K562 (cell line): ENCODE data around the gene AGGF1. TPM values are rescaled to one million over a fixed set of nuclear protein-coding genes. Genes with fewer than 3 reads are reported as not detected.

ENCODE experiments used
- ATAC-seq: fragments of 200-7000 bp; cut with Tn5 transposase; 3 replicates; pipeline ENCODE4 v1.9.1; 2020; ENCODE audit warnings: moderate library complexity
- BruUV-seq: library from RNA; stranded (reverse); fragments of 400-500 nt; replicated peaks from 2 replicates; lab custom pipeline; 2021; lab: Mats Ljungman, UMichigan
- CTCF ChIA-PET: fragments of 300-600 bp; formaldehyde crosslinking; extraction: SDS; loops from one replicate; lab custom pipeline; 2021; ENCODE audit warnings: low intra/inter-chr PET ratio; lab: Yijun Ruan, JAX
- POLR2A ChIA-PET: fragments of 300-600, 350-650 bp; sonication (Branson Sonifier 250); formaldehyde crosslinking; extraction: SDS; loops from one replicate; lab custom pipeline; 2021; ENCODE audit warnings: antibody characterized with exemption, inconsistent platforms; lab: Yijun Ruan, JAX
- DNase-seq, 4 experiments: peaks; one replicate each; pipeline versions ENCODE4 v3.0.0 to v3.0.0-alpha.2; 2011 to 2018; ENCODE audit warnings: low spot score in 3 of 4, mixed read lengths in 3 of 4; ENCODE audit errors: extremely low read depth in 1 of 4
- FAIRE-seq: peaks from 2 replicates; lab custom pipeline; 2011; peaks lifted over from hg19 to GRCh38; lab: Jason Lieb, UNC
- H2AFZ ChIP-seq: 2 replicates; pipeline ENCODE4 v1.6.0; 2011; ENCODE audit warnings: low read depth, low read length, control low read depth, inconsistent platforms
- H3K27ac ChIP-seq: fragments of 200-600 bp; 3 replicates; pipeline ENCODE4 v1.8.0; 2011; ENCODE audit warnings: low read depth, mild to moderate bottlenecking, control low read depth, inconsistent platforms, low read length, moderate library complexity, mixed read lengths; ENCODE audit errors: extremely low read depth
- H3K27me3 ChIP-seq, 2 experiments: fragments of 300-600 bp in 1 of 2; 2 replicates in 1 of 2; 3 replicates in 1 of 2; pipeline versions ENCODE4 v1.6.0 to v1.8.0; 2011; ENCODE audit warnings: inconsistent platforms in 2 of 2, low read length in 2 of 2, mild to moderate bottlenecking in 1 of 2, mixed read lengths in 1 of 2, moderate library complexity in 1 of 2; ENCODE audit not compliant: control insufficient read depth in 2 of 2, insufficient read depth in 2 of 2
- H3K36me3 ChIP-seq: fragments of 300-600 bp; 3 replicates; pipeline ENCODE4 v1.8.0; 2011; ENCODE audit warnings: mild to moderate bottlenecking, low read length, inconsistent platforms; ENCODE audit not compliant: control insufficient read depth, insufficient read depth
- H3K4me1 ChIP-seq, 2 experiments: fragments of 200-600 bp in 1 of 2; replicated peaks in 1 of 2; 2 replicates in 1 of 2; 3 replicates in 1 of 2; pipeline versions ENCODE4 v1.5.1 to v1.8.0; 2011; ENCODE audit warnings: inconsistent platforms in 2 of 2, low read length in 2 of 2, mild to moderate bottlenecking in 1 of 2, mixed read lengths in 1 of 2, moderate library complexity in 1 of 2; ENCODE audit not compliant: control insufficient read depth in 2 of 2, insufficient read depth in 2 of 2
- H3K4me2 ChIP-seq: 2 replicates; pipeline ENCODE4 v1.6.1; 2011; ENCODE audit warnings: low read length, control low read depth, inconsistent platforms, mixed read lengths; ENCODE audit not compliant: insufficient read depth
- H3K4me3 ChIP-seq: fragments of 200-600 bp; sonication (generic), shearing (Covaris generic); 2 replicates; pipeline ENCODE4 v1.5.1; 2016; ENCODE audit warnings: control low read depth, inconsistent platforms
- H3K79me2 ChIP-seq: fragments of 200-600 bp; 3 replicates; pipeline ENCODE4 v1.8.0; 2011; ENCODE audit warnings: low read length, inconsistent platforms; ENCODE audit not compliant: control insufficient read depth, insufficient read depth
- H3K9ac ChIP-seq, 2 experiments: 2 replicates each; pipeline versions ENCODE4 v1.6.0 to v1.6.1; 2011; ENCODE audit warnings: low read depth in 2 of 2, low read length in 2 of 2, control low read depth in 1 of 2, inconsistent platforms in 1 of 2, mild to moderate bottlenecking in 1 of 2, mixed read lengths in 1 of 2; ENCODE audit not compliant: insufficient read depth in 1 of 2
- H3K9me1 ChIP-seq: one replicate; pipeline ENCODE4 v1.6.0; 2011; ENCODE audit warnings: inconsistent platforms, mild to moderate bottlenecking, low read length, moderate library complexity; ENCODE audit not compliant: control insufficient read depth, insufficient read depth
- H3K9me3 ChIP-seq: replicated peaks from 2 replicates; pipeline ENCODE4 v1.5.1; 2011; ENCODE audit warnings: low read depth, low read length, inconsistent platforms; ENCODE audit not compliant: control insufficient read depth, insufficient read depth
- H4K20me1 ChIP-seq: replicated peaks from 2 replicates; pipeline ENCODE4 v1.6.1; 2011; ENCODE audit warnings: low read length, inconsistent platforms, mixed read lengths; ENCODE audit not compliant: control insufficient read depth, insufficient read depth
- ATF7 ChIP-seq: fragments of 450-650 bp; IDR thresholded peaks from 2 replicates; pipeline ENCODE4 v1.7.1; 2014; ENCODE audit warnings: mild to moderate bottlenecking, moderate library complexity
- CSDE1 ChIP-seq, 2 experiments: fragments of 450-650 bp; IDR thresholded peaks; 2 replicates each; pipeline ENCODE4 v1.6.1; 2016; ENCODE audit warnings: mild to moderate bottlenecking in 1 of 2
- LEF1 ChIP-seq: fragments of 450-650 bp; IDR thresholded peaks from 2 replicates; pipeline ENCODE4 v1.6.1; 2016; ENCODE audit warnings: mild to moderate bottlenecking
- PHF8 ChIP-seq: fragments of 200-600 bp; sonication (generic); IDR thresholded peaks from 2 replicates; pipeline ENCODE4 v1.6.1; 2012; ENCODE audit warnings: mixed run types, mild to moderate bottlenecking, inconsistent platforms, low read length, moderate library complexity, borderline replicate concordance
- RFX7 ChIP-seq: fragments of 250-450 bp; sonication (Bioruptor Pico); IDR thresholded peaks from 2 replicates; pipeline ENCODE4 v1.5.1; 2021; ENCODE audit warnings: mild to moderate bottlenecking
- TAF1 ChIP-seq: IDR thresholded peaks from 2 replicates; pipeline ENCODE4 v1.6.1; 2011; ENCODE audit warnings: mild to moderate bottlenecking, low read length, moderate library complexity; ENCODE audit not compliant: insufficient read depth, control insufficient read depth, severe bottlenecking; ENCODE audit errors: extremely low read depth
- TRIM28 ChIP-seq: fragments of 450-650 bp; IDR thresholded peaks from 2 replicates; pipeline ENCODE4 v1.6.1; 2017
- TSC22D4 ChIP-seq: fragments of 450-650 bp; IDR thresholded peaks from 2 replicates; pipeline ENCODE4 v1.6.1; 2016; ENCODE audit warnings: missing genetic modification characterization, missing biosample characterization, control low read depth
- ZNF280A ChIP-seq: fragments of 450-650 bp; IDR thresholded peaks from 2 replicates; pipeline ENCODE4 v1.6.1; 2018; ENCODE audit warnings: mild to moderate bottlenecking, low read depth; ENCODE audit not compliant: partially characterized antibody
- ZNF318 ChIP-seq, 2 experiments: fragments of 450-650 bp; IDR thresholded peaks; 2 replicates each; pipeline ENCODE4 v1.6.1; 2016; ENCODE audit warnings: mild to moderate bottlenecking in 2 of 2, borderline replicate concordance in 1 of 2, low read depth in 1 of 2, moderate library complexity in 1 of 2
- WGBS: fragments of 100-300 bp; shearing (Covaris generic); methylation state at CpG from one replicate; pipeline ENCODE4 v1.1.6; 2016; ENCODE audit warnings: low coverage, mixed read lengths; ENCODE audit not compliant: insufficient coverage; ENCODE audit errors: missing lambda C conversion rate; 5-methylcytosine and 5-hydroxymethylcytosine counted together
- in situ Hi-C: fragments of 300-500 bp; cut with MboI; formaldehyde crosslinking; loops from 4 replicates; pipeline ENCODE4 v1.15.0; 2018; ENCODE audit warnings: inconsistent platforms, mixed read lengths
- intact Hi-C: fragments of 100-400 bp; cut with micrococcal nuclease; formaldehyde crosslinking; loops from 2 replicates; pipeline ENCODE4 v1.14.2; 2022
- polyA plus RNA-seq, 8 experiments: library from polyadenylated mRNA; depleted of rRNA in 4 of 8; stranded (reverse) in 5 of 8; unstranded in 3 of 8; fragments of >200 nt; fragmentation: Nextera tagmentation in 2 of 8; fragmentation: Illumina TruSeq in 1 of 8; extraction: Ambion mirVana in 2 of 8; extraction: Trizol in 1 of 8; gene quantifications; 2 replicates each; pipeline versions ENCODE4 v1.2.1 to v1.2.3, GENCODE V29; 2011 to 2014; ENCODE audit warnings: inconsistent platforms in 1 of 8, missing spikeins in 1 of 8
- total RNA-seq, 7 experiments: library from RNA; depleted of rRNA in 6 of 7; stranded (reverse); fragments of >200 nt in 6 of 7; fragmentation: Illumina TruSeq in 2 of 7; extraction: Trizol in 2 of 7; gene quantifications; 2 replicates each; pipeline versions ENCODE4 v1.2.1 to v1.2.3, GENCODE V29; 2011 to 2021; ENCODE audit warnings: low replicate concordance in 1 of 7

AGGF1 gene
- total and polyA plus RNA-seq, 9 of the 15 experiments (the other 6 are each of a cell fraction or from before 2014, with no cell fraction given), result 5.2 to 20.4 (median 13.4) TPM

- TF ChIP-seq ZNF280A (peak; percentile 79), ATF7 (no peak), TRIM28 (peak; percentile 85), LEF1 (no peak)
Observed at GRCh38 chr5:77029376-77029885, 773 bp upstream of the AGGF1 start (continued).

GRCh38 chr5:77031891-77032290, 1.7 kb downstream of the AGGF1 start:
- Histone ChIP-seq H3K27ac (no peak overlapping the region), H3K4me3 (no peak overlapping the region), H3K79me2 (peaks cover 17% of the 10 kb centered on the region), H2AFZ (no peak overlapping the region), H3K9me1 (no peaks in the 10 kb centered on the region), H3K27me3 (no peaks in the 10 kb centered on the region), H3K4me1 (peaks cover 4 to 14% of the 10 kb centered on the region in 2 experiments; a peak in 4 of 5 replicates), H3K9ac (peak overlapping the region in 1 of 2 experiments; percentile 5; a peak in 1 of 4 replicates), H3K4me2 (no peak overlapping the region), H3K9me3 (peaks cover 19% of the 10 kb centered on the region), H3K36me3 (peaks cover 26% of the 10 kb centered on the region), H4K20me1 (no peaks in the 10 kb centered on the region)
- no peak for DNase-seq
- no peak for FAIRE-seq
- no peak for ATAC-seq
- no TSS peak for BruUV-seq
- ChIA-PET CTCF (no interaction called here), POLR2A (no interaction called here)
- TF ChIP-seq TAF1, result no peak
- no peak for TF ChIP-seq ZNF318 (IDR thresholded peaks at IDR 0.05; ENCODE audit: borderline replicate concordance in 1 of 2, low read depth in 1 of 2)
- TF ChIP-seq RFX7 (CRISPR knock-in tag), result no peak
- TF ChIP-seq CSDE1 (IDR thresholded peaks at IDR 0.05), result no peak
- TF ChIP-seq PHF8, result no peak
- no peak for TF ChIP-seq TSC22D4
- WGBS, result 79% methylated on average over 3 of the region's 3 CpGs
- in situ Hi-C loops, result no loop called here
- intact Hi-C loops, result no loop called here
